Fibroblast of lung (primary cell): ENCODE data around the gene EMSY. TPM values are rescaled to one million over a fixed set of nuclear protein-coding genes. Genes with fewer than 3 reads are reported as not detected.

Source experiments
- DNase-seq, 2 donors: peaks; one replicate each; pipeline versions ENCODE4 v3.0.0 to v3.0.0-alpha.2; 2010; ENCODE audit warnings: low read depth in 2 of 2
- H2AFZ ChIP-seq: 2 replicates; pipeline ENCODE4 v1.5.1; 2012; ENCODE audit warnings: low read length, control low read depth, inconsistent platforms
- H3K27ac ChIP-seq: 2 replicates; pipeline ENCODE4 v1.5.1; 2011; ENCODE audit warnings: low read length, control low read depth; ENCODE audit not compliant: insufficient read depth
- H3K27me3 ChIP-seq: 2 replicates; pipeline ENCODE4 v1.5.1; 2011; ENCODE audit warnings: mild to moderate bottlenecking, low read length; ENCODE audit not compliant: control insufficient read depth, insufficient read depth
- H3K36me3 ChIP-seq: 2 replicates; pipeline ENCODE4 v1.5.1; 2011; ENCODE audit warnings: low read length; ENCODE audit not compliant: control insufficient read depth, insufficient read depth
- H3K4me1 ChIP-seq: 2 replicates; pipeline ENCODE4 v1.5.1; 2011; ENCODE audit warnings: low read length; ENCODE audit not compliant: control insufficient read depth, insufficient read depth; ENCODE audit errors: extremely low read depth
- H3K4me2 ChIP-seq: 2 replicates; pipeline ENCODE4 v1.5.1; 2011; ENCODE audit warnings: low read length, control low read depth; ENCODE audit not compliant: insufficient read depth; ENCODE audit errors: extremely low read depth
- H3K4me3 ChIP-seq, 4 experiments: fragments of 200-600 bp in 1 of 4; sonication (generic) in 1 of 4; replicated peaks in 1 of 4; 2 replicates each; pipeline ENCODE4 v1.5.1; 2011 to 2016; ENCODE audit warnings: low read length in 4 of 4, low read depth in 3 of 4, mild to moderate bottlenecking in 3 of 4, control low read depth in 2 of 4, inconsistent platforms in 1 of 4, mixed read lengths in 1 of 4; ENCODE audit not compliant: insufficient read depth in 1 of 4; ENCODE audit errors: control extremely low read depth in 1 of 4
- H3K79me2 ChIP-seq: 2 replicates; pipeline ENCODE4 v1.5.1; 2012; ENCODE audit warnings: mild to moderate bottlenecking, low read length, inconsistent platforms; ENCODE audit not compliant: control insufficient read depth, insufficient read depth
- H3K9ac ChIP-seq: 2 replicates; pipeline ENCODE4 v1.5.1; 2011; ENCODE audit warnings: mild to moderate bottlenecking, low read length, control low read depth; ENCODE audit not compliant: insufficient read depth
- H3K9me3 ChIP-seq: 2 replicates; pipeline ENCODE4 v1.5.1; 2012; ENCODE audit warnings: low read depth, low read length; ENCODE audit not compliant: control insufficient read depth, insufficient read depth
- H4K20me1 ChIP-seq: 2 replicates; pipeline ENCODE4 v1.5.1; 2011; ENCODE audit warnings: low read length; ENCODE audit not compliant: control insufficient read depth, insufficient read depth; ENCODE audit errors: extremely low read depth
- EZH2 ChIP-seq: IDR thresholded peaks from 2 replicates; pipeline ENCODE4 v1.5.1; 2012; ENCODE audit warnings: low read length, control low read depth, mild to moderate bottlenecking; ENCODE audit errors: missing control alignments
- polyA plus RNA-seq, 2 donors: library from polyadenylated mRNA; depleted of rRNA in 1 of 2; stranded (reverse) in 1 of 2; unstranded in 1 of 2; fragments of >200 nt; gene quantifications; 2 replicates each; pipeline ENCODE4 v1.2.1, GENCODE V29; 2011 to 2012; ENCODE audit warnings: missing spikeins in 1 of 2
- total RNA-seq: library from RNA; depleted of rRNA; stranded (reverse); fragments of >200 nt; gene quantifications from 2 replicates; pipeline ENCODE4 v1.2.1, GENCODE V29; 2014
- TF ChIP-seq, protein P1 (sequence below), 2 donors: IDR thresholded peaks in 1 of 2; conservative IDR thresholded peaks in 1 of 2; 1 replicate in 1 of 2; 2 replicates in 1 of 2; pipeline ENCODE4 v1.5.1; 2011 to 2012; ENCODE audit warnings: low read length in 2 of 2, control low read depth in 1 of 2, inconsistent platforms in 1 of 2, low read depth in 1 of 2, mild to moderate bottlenecking in 1 of 2

EMSY gene
- total and polyA plus RNA-seq, 2 donors (not counting 1 experiment from before 2014, with no cell fraction given) = 11.9 to 14.2 TPM

DNA sequence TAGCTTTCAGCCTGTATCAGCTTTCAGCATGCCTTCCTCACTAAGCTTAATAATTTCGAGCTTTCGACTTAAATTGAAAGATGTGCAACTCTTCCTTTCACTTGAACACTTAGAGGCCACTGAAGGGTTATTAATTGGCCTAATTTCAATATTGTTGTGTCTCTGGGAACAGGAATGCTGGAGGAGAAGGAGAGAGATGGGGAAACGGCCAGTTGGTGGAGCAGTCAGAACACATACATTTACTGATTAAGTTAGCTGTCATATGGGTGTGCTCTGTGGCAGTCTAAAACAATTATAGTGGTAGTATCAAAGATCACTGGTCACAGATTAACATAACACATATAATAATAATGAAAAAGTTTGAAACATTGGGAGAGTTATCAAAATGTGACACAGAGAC is 119.5 kb downstream of the EMSY start:
- Histone ChIP-seq H3K4me3 (no peak overlapping the region), H3K4me1 (no peaks in the 10 kb centered on the region), H3K36me3 (no peaks in the 10 kb centered on the region), H3K9me3 (no peaks in the 10 kb centered on the region), H3K9ac (no peak overlapping the region), H3K27me3 (no peaks in the 10 kb centered on the region), H4K20me1 (no peaks in the 10 kb centered on the region), H3K79me2 (no peaks in the 10 kb centered on the region), H2AFZ (no peak overlapping the region), H3K4me2 (no peak overlapping the region), H3K27ac (no peak overlapping the region)
- no peak for DNase-seq
- TF ChIP-seq, protein P1, sequence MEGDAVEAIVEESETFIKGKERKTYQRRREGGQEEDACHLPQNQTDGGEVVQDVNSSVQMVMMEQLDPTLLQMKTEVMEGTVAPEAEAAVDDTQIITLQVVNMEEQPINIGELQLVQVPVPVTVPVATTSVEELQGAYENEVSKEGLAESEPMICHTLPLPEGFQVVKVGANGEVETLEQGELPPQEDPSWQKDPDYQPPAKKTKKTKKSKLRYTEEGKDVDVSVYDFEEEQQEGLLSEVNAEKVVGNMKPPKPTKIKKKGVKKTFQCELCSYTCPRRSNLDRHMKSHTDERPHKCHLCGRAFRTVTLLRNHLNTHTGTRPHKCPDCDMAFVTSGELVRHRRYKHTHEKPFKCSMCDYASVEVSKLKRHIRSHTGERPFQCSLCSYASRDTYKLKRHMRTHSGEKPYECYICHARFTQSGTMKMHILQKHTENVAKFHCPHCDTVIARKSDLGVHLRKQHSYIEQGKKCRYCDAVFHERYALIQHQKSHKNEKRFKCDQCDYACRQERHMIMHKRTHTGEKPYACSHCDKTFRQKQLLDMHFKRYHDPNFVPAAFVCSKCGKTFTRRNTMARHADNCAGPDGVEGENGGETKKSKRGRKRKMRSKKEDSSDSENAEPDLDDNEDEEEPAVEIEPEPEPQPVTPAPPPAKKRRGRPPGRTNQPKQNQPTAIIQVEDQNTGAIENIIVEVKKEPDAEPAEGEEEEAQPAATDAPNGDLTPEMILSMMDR (conservative IDR thresholded peaks at IDR 0.05 in 1 of 2, IDR thresholded peaks at IDR 0.05 in 1 of 2; ENCODE audit: low read depth in 1 of 2, low read length in 2 of 2) = no peak
- TF ChIP-seq EZH2 = no peak

GRCh38 chr11:76566811-76567210 is 122.0 kb downstream of the EMSY start:
- DNase-seq = no peak
- no peak overlapping the region for H3K4me2 ChIP-seq
- TF ChIP-seq, protein P1 (conservative IDR thresholded peaks at IDR 0.05 in 1 of 2, IDR thresholded peaks at IDR 0.05 in 1 of 2; ENCODE audit: low read depth in 1 of 2, low read length in 2 of 2) = no peak
- no peak for TF ChIP-seq EZH2
- no peaks in the 10 kb centered on the region for H3K36me3 ChIP-seq
- H3K9me3 ChIP-seq = no peaks in the 10 kb centered on the region
- H4K20me1 ChIP-seq = no peaks in the 10 kb centered on the region
- H3K79me2 ChIP-seq = no peaks in the 10 kb centered on the region
- no peaks in the 10 kb centered on the region for H3K27me3 ChIP-seq
- no peaks in the 10 kb centered on the region for H3K4me1 ChIP-seq
- no peak overlapping the region for H2AFZ ChIP-seq
- no peak overlapping the region for H3K9ac ChIP-seq
- H3K27ac ChIP-seq = no peak overlapping the region
- H3K4me3 ChIP-seq = no peak overlapping the region

- TF ChIP-seq, protein P1 (conservative IDR thresholded peaks at IDR 0.05 in 1 of 2, IDR thresholded peaks at IDR 0.05 in 1 of 2; ENCODE audit: low read depth in 1 of 2, low read length in 2 of 2) = no peak
- TF ChIP-seq EZH2 = no peak
- Histone ChIP-seq H3K27me3 (no peaks in the 10 kb centered on the region), H4K20me1 (no peaks in the 10 kb centered on the region), H2AFZ (no peak overlapping the region), H3K4me1 (no peaks in the 10 kb centered on the region), H3K9ac (no peak overlapping the region), H3K36me3 (no peaks in the 10 kb centered on the region), H3K27ac (no peak overlapping the region), H3K4me2 (no peak overlapping the region), H3K79me2 (no peaks in the 10 kb centered on the region), H3K9me3 (no peaks in the 10 kb centered on the region), H3K4me3 (no peak overlapping the region)
- no peak for DNase-seq
Observed at GRCh38 chr11:76567261-76567660, 122.4 kb downstream of the EMSY start.
